CD4-positive, alpha-beta memory T cell (primary cell): ENCODE measurements around the gene FAM78B. TPM values are rescaled to one million over a fixed set of nuclear protein-coding genes. Genes with fewer than 3 reads are reported as not detected.

ENCODE experiments used
- CTCF ChIA-PET: fragments of 350-600 bp; sonication (Branson Sonifier 250); formaldehyde crosslinking; loops from one replicate; lab custom pipeline; 2021; ENCODE audit warnings: inconsistent platforms; ENCODE audit not compliant: partially characterized antibody; lab: Charles Lee
- POLR2A ChIA-PET: fragments of 350-600 bp; sonication (Branson Sonifier 250); formaldehyde crosslinking; loops from one replicate; lab custom pipeline; 2021; ENCODE audit not compliant: partially characterized antibody; lab: Charles Lee
- DNase-seq, 5 donors: peaks; one replicate each; pipeline versions ENCODE4 v3.0.0 to v3.0.0-alpha.2; 2020 to 2022; ENCODE audit warnings: mixed read lengths in 1 of 5
- H3K27ac ChIP-seq: one replicate; pipeline ENCODE4 v1.7.0; 2013; ENCODE audit warnings: low read depth, low read length
- H3K27me3 ChIP-seq: 2 replicates; pipeline ENCODE4 v1.7.0; 2013; ENCODE audit warnings: mild to moderate bottlenecking, low read length, moderate library complexity; ENCODE audit not compliant: insufficient read depth
- H3K36me3 ChIP-seq: 2 replicates; pipeline ENCODE4 v1.7.0; 2013; ENCODE audit warnings: mild to moderate bottlenecking, low read length, moderate library complexity; ENCODE audit not compliant: insufficient read depth
- H3K4me1 ChIP-seq: 2 replicates; pipeline ENCODE4 v1.7.0; 2013; ENCODE audit warnings: mild to moderate bottlenecking, low read length, moderate library complexity; ENCODE audit not compliant: insufficient read depth
- H3K4me3 ChIP-seq, 2 donors: one replicate each; pipeline ENCODE4 v1.7.0; 2013; ENCODE audit warnings: low read length in 2 of 2, mild to moderate bottlenecking in 1 of 2
- H3K9me3 ChIP-seq, 2 donors: one replicate each; pipeline ENCODE4 v1.7.0; 2013; ENCODE audit warnings: low read length in 2 of 2, control low read depth in 1 of 2; ENCODE audit not compliant: control insufficient read depth in 1 of 2
- H3K27ac Mint-ChIP-seq, 7 donors: one replicate each; pipeline ENCODE4 v1.8.0; 2020 to 2021; ENCODE audit warnings: mixed read lengths in 7 of 7, mild to moderate bottlenecking in 6 of 7, inconsistent platforms in 3 of 7, moderate library complexity in 3 of 7
- H3K27me3 Mint-ChIP-seq, 2 donors: one replicate each; pipeline ENCODE4 v1.8.0; 2020 to 2021; ENCODE audit warnings: mixed read lengths in 2 of 2
- H3K36me3 Mint-ChIP-seq, 2 donors: one replicate each; pipeline ENCODE4 v1.8.0; 2020 to 2021; ENCODE audit warnings: mixed read lengths in 2 of 2, inconsistent platforms in 1 of 2, mild to moderate bottlenecking in 1 of 2
- H3K4me1 Mint-ChIP-seq, 4 donors: one replicate each; pipeline ENCODE4 v1.8.0; 2020 to 2021; ENCODE audit warnings: mixed read lengths in 4 of 4, mild to moderate bottlenecking in 1 of 4
- H3K4me3 Mint-ChIP-seq, 8 donors: one replicate each; pipeline ENCODE4 v1.8.0; 2020 to 2021; ENCODE audit warnings: mixed read lengths in 8 of 8, mild to moderate bottlenecking in 7 of 8, moderate library complexity in 6 of 8, inconsistent platforms in 3 of 8
- H3K9me3 Mint-ChIP-seq, 8 donors: one replicate each; pipeline ENCODE4 v1.8.0; 2020 to 2021; ENCODE audit warnings: mixed read lengths in 8 of 8, mild to moderate bottlenecking in 5 of 8, inconsistent platforms in 3 of 8, moderate library complexity in 1 of 8
- intact Hi-C: fragments of 100-400 bp; cut with micrococcal nuclease; formaldehyde crosslinking; loops from one replicate; pipeline ENCODE4 v1.15.1; 2023
- polyA plus RNA-seq, 2 donors: library from polyadenylated mRNA; unstranded; fragments of 300-500 nt; fragmentation: Illumina TruSeq; gene quantifications; one replicate each; pipeline ENCODE4 v1.2.3, GENCODE V29; 2021
- total RNA-seq, 2 experiments: library from RNA; stranded (reverse); gene quantifications; one replicate each; pipeline ENCODE4 v1.2.3, GENCODE V29; 2021

FAM78B gene
- total and polyA plus RNA-seq, 4 experiments from 2014 or later: 0.08 to 0.33 (median 0.27) TPM

GRCh38 chr1:166079276-166079675, 87.5 kb downstream of the FAM78B start:
- Histone ChIP-seq H3K27me3 (no peaks in the 10 kb centered on the region), H3K36me3 (no peaks in the 10 kb centered on the region), H3K27ac (no peak overlapping the region), H3K9me3 (no peaks in the 10 kb centered on the region), H3K4me3 (no peak overlapping the region), H3K4me1 (peaks cover 30% of the 10 kb centered on the region)
- ChIA-PET CTCF (interaction anchor here (1.4 kb wide), 1 partner anchor 155 kb away, joined by 3 read pairs; no protein-coding TSS in a partner anchor), POLR2A (no interaction called here)
- intact Hi-C loops: no loop called here
- H3K4me3 Mint-ChIP-seq: no peak overlapping the region
- peaks cover 22 to 43% (median 35%) of the 10 kb centered on the region in 4 donors for H3K4me1 Mint-ChIP-seq
- H3K9me3 Mint-ChIP-seq: peaks cover 0 to 1% (median 0%) of the 10 kb centered on the region in 8 donors
- no peaks in the 10 kb centered on the region for H3K27me3 Mint-ChIP-seq
- H3K36me3 Mint-ChIP-seq: no peaks in the 10 kb centered on the region
- DNase-seq: no peak
- H3K27ac Mint-ChIP-seq: no peak overlapping the region

GRCh38 chr1:166073489-166073888, 93.3 kb downstream of the FAM78B start:
- H3K27me3 Mint-ChIP-seq: no peaks in the 10 kb centered on the region
- ChIA-PET CTCF (no interaction called here), POLR2A (no interaction called here)
- Histone ChIP-seq H3K36me3 (no peaks in the 10 kb centered on the region), H3K27me3 (no peaks in the 10 kb centered on the region), H3K9me3 (no peaks in the 10 kb centered on the region), H3K4me3 (no peak overlapping the region), H3K4me1 (no peaks in the 10 kb centered on the region), H3K27ac (no peak overlapping the region)
- no peak overlapping the region for H3K27ac Mint-ChIP-seq
- H3K4me3 Mint-ChIP-seq: no peak overlapping the region
- H3K9me3 Mint-ChIP-seq: peaks cover 0 to 2% (median 0%) of the 10 kb centered on the region in 8 donors
- intact Hi-C loops: no loop called here
- no peak for DNase-seq
- H3K36me3 Mint-ChIP-seq: no peaks in the 10 kb centered on the region
- no peaks in the 10 kb centered on the region for H3K4me1 Mint-ChIP-seq

- Mint-ChIP-seq H3K36me3 (no peaks in the 10 kb centered on the region), H3K27me3 (no peaks in the 10 kb centered on the region), H3K4me1 (no peaks in the 10 kb centered on the region), H3K9me3 (peaks cover 0 to 2% (median 0%) of the 10 kb centered on the region in 8 donors), H3K4me3 (no peak overlapping the region), H3K27ac (no peak overlapping the region)
- DNase-seq: no peak
- no peaks in the 10 kb centered on the region for H3K9me3 ChIP-seq
- no peaks in the 10 kb centered on the region for H3K27me3 ChIP-seq
- no peak overlapping the region for H3K27ac ChIP-seq
- intact Hi-C loops: no loop called here
- POLR2A ChIA-PET: no interaction called here
- no peak overlapping the region for H3K4me3 ChIP-seq
- CTCF ChIA-PET: interaction anchor here (1.4 kb wide), 1 partner anchor 15 kb away, joined by 3 read pairs; no protein-coding TSS in a partner anchor
- H3K36me3 ChIP-seq: no peaks in the 10 kb centered on the region
- H3K4me1 ChIP-seq: no peaks in the 10 kb centered on the region
These were observed 97.4 kb downstream of the FAM78B start for GRCh38 chr1:166069390-166069789.

GRCh38 chr1:166066107-166066506, 100.7 kb downstream of the FAM78B start:
- no peaks in the 10 kb centered on the region for H3K4me1 Mint-ChIP-seq
- Histone ChIP-seq H3K9me3 (no peaks in the 10 kb centered on the region), H3K4me1 (no peaks in the 10 kb centered on the region), H3K4me3 (no peak overlapping the region), H3K27me3 (no peaks in the 10 kb centered on the region), H3K36me3 (no peaks in the 10 kb centered on the region), H3K27ac (no peak overlapping the region)
- no peak overlapping the region for H3K4me3 Mint-ChIP-seq
- no peaks in the 10 kb centered on the region for H3K27me3 Mint-ChIP-seq
- intact Hi-C loops: no loop called here
- DNase-seq: no peak
- H3K27ac Mint-ChIP-seq: no peak overlapping the region
- peaks cover 0 to 2% (median 0%) of the 10 kb centered on the region in 8 donors for H3K9me3 Mint-ChIP-seq
- H3K36me3 Mint-ChIP-seq: no peaks in the 10 kb centered on the region
- ChIA-PET CTCF (no interaction called here), POLR2A (no interaction called here)

GRCh38 chr1:166064951-166065350, 101.8 kb downstream of the FAM78B start:
- Histone ChIP-seq H3K27ac (no peak overlapping the region), H3K27me3 (no peaks in the 10 kb centered on the region), H3K36me3 (no peaks in the 10 kb centered on the region), H3K4me1 (no peaks in the 10 kb centered on the region), H3K4me3 (no peak overlapping the region), H3K9me3 (no peaks in the 10 kb centered on the region)
- no peak for DNase-seq
- H3K4me1 Mint-ChIP-seq: no peaks in the 10 kb centered on the region
- H3K36me3 Mint-ChIP-seq: no peaks in the 10 kb centered on the region
- ChIA-PET POLR2A (interaction anchor here (0.6 kb wide), 1 partner anchor 421 kb away, joined by 3 read pairs; no protein-coding TSS in a partner anchor), CTCF (no interaction called here)
- no peaks in the 10 kb centered on the region for H3K27me3 Mint-ChIP-seq
- peaks cover 0 to 2% (median 0%) of the 10 kb centered on the region in 8 donors for H3K9me3 Mint-ChIP-seq
- intact Hi-C loops: no loop called here
- no peak overlapping the region for H3K4me3 Mint-ChIP-seq
- H3K27ac Mint-ChIP-seq: no peak overlapping the region

GRCh38 chr1:166064313-166064926, 102.4 kb downstream of the FAM78B start:
- Histone ChIP-seq H3K27ac (no peak overlapping the region), H3K36me3 (no peaks in the 10 kb centered on the region), H3K4me3 (no peak overlapping the region), H3K9me3 (no peaks in the 10 kb centered on the region), H3K4me1 (no peaks in the 10 kb centered on the region), H3K27me3 (no peaks in the 10 kb centered on the region)
- intact Hi-C loops: no loop called here
- ChIA-PET POLR2A (no interaction called here), CTCF (no interaction called here)
- H3K4me3 Mint-ChIP-seq: no peak overlapping the region
- peaks cover 0 to 2% (median 0%) of the 10 kb centered on the region in 8 donors for H3K9me3 Mint-ChIP-seq
- no peak overlapping the region for H3K27ac Mint-ChIP-seq
- H3K4me1 Mint-ChIP-seq: no peaks in the 10 kb centered on the region
- DNase-seq: no peak
- H3K36me3 Mint-ChIP-seq: no peaks in the 10 kb centered on the region
- peaks cover 0 to under 1% of the 10 kb centered on the region in 2 donors for H3K27me3 Mint-ChIP-seq

- peaks cover 0 to 2% (median 0%) of the 10 kb centered on the region in 8 donors for H3K9me3 Mint-ChIP-seq
- H3K4me3 Mint-ChIP-seq: no peak overlapping the region
- H3K27ac Mint-ChIP-seq: no peak overlapping the region
- H3K4me1 Mint-ChIP-seq: no peaks in the 10 kb centered on the region
- CTCF ChIA-PET: no interaction called here
- H3K27me3 ChIP-seq: no peaks in the 10 kb centered on the region
- POLR2A ChIA-PET: no interaction called here
- no peak for DNase-seq
- H3K4me3 ChIP-seq: no peak overlapping the region
- no peaks in the 10 kb centered on the region for H3K36me3 ChIP-seq
- no peaks in the 10 kb centered on the region for H3K36me3 Mint-ChIP-seq
- no peaks in the 10 kb centered on the region for H3K9me3 ChIP-seq
- H3K27ac ChIP-seq: no peak overlapping the region
- peaks cover 0 to 5% of the 10 kb centered on the region in 2 donors for H3K27me3 Mint-ChIP-seq
- H3K4me1 ChIP-seq: no peaks in the 10 kb centered on the region
- intact Hi-C loops: no loop called here
These were observed 103.1 kb downstream of the FAM78B start for GRCh38 chr1:166063701-166064100.
